ENCODE data around the gene CYTL1.
A peak's percentile ranks its signal among the peaks of the same experiment; 100 is the strongest.
"Not testable (repeated sequence)": the region's sequence is repeated elsewhere in the genome, so short reads cannot be mapped to it uniquely, and the experiment has no call there.

Gene CYTL1

GRCh38 chr4:4996935-4997334 is 22.3 kb downstream of the CYTL1 start:
- ATAC-seq, H3K9me3 Mint-ChIP-seq: not testable (repeated sequence)

GRCh38 chr4:4995908-4996265 is 23.4 kb downstream of the CYTL1 start:
- H3K36me3 Mint-ChIP-seq (ENCODE audit: low read depth), result no peaks in the 10 kb centered on the region
- peaks cover 21% of the 10 kb centered on the region for H3K27me3 Mint-ChIP-seq
- ATAC-seq (no peak), DNase-seq (no peak)
- H3K4me1 Mint-ChIP-seq, result no peaks in the 10 kb centered on the region
- H3K27ac Mint-ChIP-seq, result no peak overlapping the region
- H3K4me3 Mint-ChIP-seq, result no peak overlapping the region
- no peaks in the 10 kb centered on the region for H3K9me3 Mint-ChIP-seq

More at GRCh38 chr4:4996935-4997334, 22.3 kb downstream of the CYTL1 start:
- H3K27ac Mint-ChIP-seq; H3K4me3 Mint-ChIP-seq; H3K36me3 Mint-ChIP-seq (ENCODE audit: low read depth); DNase-seq; H3K4me1 Mint-ChIP-seq: not testable (repeated sequence)
- H3K27me3 Mint-ChIP-seq, result peaks cover 23% of the 10 kb centered on the region

- ATAC-seq (peak; percentile 68), DNase-seq (peak; percentile 56)
- Mint-ChIP-seq H3K9me3 (no peaks in the 10 kb centered on the region), H3K27me3 (peaks cover 15% of the 10 kb centered on the region), H3K27ac (no peak overlapping the region), H3K36me3 (ENCODE audit: low read depth) (no peaks in the 10 kb centered on the region), H3K4me3 (no peak overlapping the region), H3K4me1 (no peaks in the 10 kb centered on the region)
These were observed 24.0 kb downstream of the CYTL1 start for GRCh38 chr4:4995103-4995907.

- DNase-seq (no peak), ATAC-seq (no peak)
- Mint-ChIP-seq H3K9me3 (no peaks in the 10 kb centered on the region), H3K27me3 (peaks cover 10% of the 10 kb centered on the region), H3K4me3 (no peak overlapping the region), H3K36me3 (ENCODE audit: low read depth) (no peaks in the 10 kb centered on the region), H3K4me1 (no peaks in the 10 kb centered on the region), H3K27ac (no peak overlapping the region)
These were observed 24.8 kb downstream of the CYTL1 start for GRCh38 chr4:4994312-4995097.

- Mint-ChIP-seq H3K27ac (no peak overlapping the region), H3K4me1 (no peaks in the 10 kb centered on the region)
- no peak for ATAC-seq
These were observed 26.4 kb downstream of the CYTL1 start for GRCh38 chr4:4992833-4993232.

GRCh38 chr4:4991541-4992099 is 27.6 kb downstream of the CYTL1 start:
- Mint-ChIP-seq H3K9me3 (no peaks in the 10 kb centered on the region), H3K27ac (no peak overlapping the region), H3K4me3 (no peak overlapping the region)

More at GRCh38 chr4:4992833-4993232, 26.4 kb downstream of the CYTL1 start:
- Mint-ChIP-seq H3K9me3 (no peaks in the 10 kb centered on the region), H3K27me3 (peaks cover 7% of the 10 kb centered on the region), H3K4me3 (no peak overlapping the region), H3K36me3 (ENCODE audit: low read depth) (no peaks in the 10 kb centered on the region)
- DNase-seq, result no peak

GRCh38 chr4:4990857-4991540 is 28.3 kb downstream of the CYTL1 start:
- Mint-ChIP-seq H3K9me3 (no peaks in the 10 kb centered on the region), H3K27ac (no peak overlapping the region), H3K36me3 (ENCODE audit: low read depth) (no peaks in the 10 kb centered on the region), H3K4me1 (no peaks in the 10 kb centered on the region), H3K27me3 (peaks cover 7% of the 10 kb centered on the region), H3K4me3 (no peak overlapping the region)
- peak; percentile 8 for DNase-seq
- ATAC-seq, result peak; percentile 38

More at GRCh38 chr4:4991541-4992099, 27.6 kb downstream of the CYTL1 start:
- H3K36me3 Mint-ChIP-seq (ENCODE audit: low read depth), result no peaks in the 10 kb centered on the region
- peaks cover 7% of the 10 kb centered on the region for H3K27me3 Mint-ChIP-seq
- peak; percentile 23 for ATAC-seq
- no peak for DNase-seq
- no peaks in the 10 kb centered on the region for H3K4me1 Mint-ChIP-seq

- ATAC-seq, result no peak
- H3K27me3 Mint-ChIP-seq, result peaks cover 7% of the 10 kb centered on the region
- no peak overlapping the region for H3K4me3 Mint-ChIP-seq
- H3K4me1 Mint-ChIP-seq, result no peaks in the 10 kb centered on the region
- no peak for DNase-seq
- no peaks in the 10 kb centered on the region for H3K36me3 Mint-ChIP-seq (ENCODE audit: low read depth)
- no peaks in the 10 kb centered on the region for H3K9me3 Mint-ChIP-seq
- no peak overlapping the region for H3K27ac Mint-ChIP-seq
These were observed 28.9 kb downstream of the CYTL1 start for GRCh38 chr4:4990329-4990728.

- Mint-ChIP-seq H3K4me3 (no peak overlapping the region), H3K9me3 (no peaks in the 10 kb centered on the region), H3K27ac (no peak overlapping the region), H3K36me3 (ENCODE audit: low read depth) (no peaks in the 10 kb centered on the region), H3K4me1 (no peaks in the 10 kb centered on the region), H3K27me3 (no peaks in the 10 kb centered on the region)
- ATAC-seq (no peak), DNase-seq (no peak)
These were observed 30.1 kb downstream of the CYTL1 start for GRCh38 chr4:4989083-4989622.

GRCh38 chr4:4987656-4988055 is 31.6 kb downstream of the CYTL1 start:
- no peak overlapping the region for H3K27ac Mint-ChIP-seq
- no peak overlapping the region for H3K4me3 Mint-ChIP-seq
- H3K36me3 Mint-ChIP-seq (ENCODE audit: low read depth), result no peaks in the 10 kb centered on the region
- H3K27me3 Mint-ChIP-seq, result no peaks in the 10 kb centered on the region
- no peak for ATAC-seq
- H3K9me3 Mint-ChIP-seq, result no peaks in the 10 kb centered on the region
- no peak for DNase-seq
- no peaks in the 10 kb centered on the region for H3K4me1 Mint-ChIP-seq

GRCh38 chr4:4986841-4987240 is 32.4 kb downstream of the CYTL1 start:
- H3K9me3 Mint-ChIP-seq, result no peaks in the 10 kb centered on the region

GRCh38 chr4:4985844-4986243 is 33.4 kb downstream of the CYTL1 start:
- no peaks in the 10 kb centered on the region for H3K27me3 Mint-ChIP-seq
- no peak for ATAC-seq
- H3K4me1 Mint-ChIP-seq, result no peaks in the 10 kb centered on the region
- no peak overlapping the region for H3K27ac Mint-ChIP-seq
- H3K9me3 Mint-ChIP-seq, result no peaks in the 10 kb centered on the region
- DNase-seq, result no peak
- no peaks in the 10 kb centered on the region for H3K36me3 Mint-ChIP-seq (ENCODE audit: low read depth)
- no peak overlapping the region for H3K4me3 Mint-ChIP-seq

More at GRCh38 chr4:4986841-4987240, 32.4 kb downstream of the CYTL1 start:
- no peak overlapping the region for H3K27ac Mint-ChIP-seq
- no peaks in the 10 kb centered on the region for H3K4me1 Mint-ChIP-seq
- H3K36me3 Mint-ChIP-seq (ENCODE audit: low read depth), result no peaks in the 10 kb centered on the region
- ATAC-seq (no peak), DNase-seq (no peak)
- no peaks in the 10 kb centered on the region for H3K27me3 Mint-ChIP-seq
- H3K4me3 Mint-ChIP-seq, result no peak overlapping the region

- Mint-ChIP-seq H3K27me3 (no peaks in the 10 kb centered on the region), H3K9me3 (no peaks in the 10 kb centered on the region), H3K36me3 (ENCODE audit: low read depth) (no peaks in the 10 kb centered on the region), H3K27ac (no peak overlapping the region), H3K4me1 (no peaks in the 10 kb centered on the region), H3K4me3 (no peak overlapping the region)
- ATAC-seq (no peak), DNase-seq (no peak)
These were observed 34.2 kb downstream of the CYTL1 start for GRCh38 chr4:4985036-4985435.

- no peaks in the 10 kb centered on the region for H3K36me3 Mint-ChIP-seq (ENCODE audit: low read depth)
- no peaks in the 10 kb centered on the region for H3K9me3 Mint-ChIP-seq
- no peak overlapping the region for H3K27ac Mint-ChIP-seq
- H3K4me3 Mint-ChIP-seq, result no peak overlapping the region
- H3K27me3 Mint-ChIP-seq, result no peaks in the 10 kb centered on the region
- DNase-seq (no peak), ATAC-seq (no peak)
- H3K4me1 Mint-ChIP-seq, result no peaks in the 10 kb centered on the region
These were observed 35.1 kb downstream of the CYTL1 start for GRCh38 chr4:4984186-4984585.

Measured in activated naive CD8-positive, alpha-beta T cell treated with anti-CD3 and anti-CD28 coated beads, Interleukin-2, amount 50 U/mL, for 24 hours (primary cell).